ENCODE data around the gene GNAI2. TPM values are rescaled to one million over a fixed set of nuclear protein-coding genes. Genes with fewer than 3 reads are reported as not detected.
"Not testable (repeated sequence)": the region's sequence is repeated elsewhere in the genome, so short reads cannot be mapped to it uniquely, and the experiment has no call there.

Gene GNAI2
- polyA plus RNA-seq, 1 of the 3 experiments (the other 2 are of a cell fraction) = 649 TPM

DNA sequence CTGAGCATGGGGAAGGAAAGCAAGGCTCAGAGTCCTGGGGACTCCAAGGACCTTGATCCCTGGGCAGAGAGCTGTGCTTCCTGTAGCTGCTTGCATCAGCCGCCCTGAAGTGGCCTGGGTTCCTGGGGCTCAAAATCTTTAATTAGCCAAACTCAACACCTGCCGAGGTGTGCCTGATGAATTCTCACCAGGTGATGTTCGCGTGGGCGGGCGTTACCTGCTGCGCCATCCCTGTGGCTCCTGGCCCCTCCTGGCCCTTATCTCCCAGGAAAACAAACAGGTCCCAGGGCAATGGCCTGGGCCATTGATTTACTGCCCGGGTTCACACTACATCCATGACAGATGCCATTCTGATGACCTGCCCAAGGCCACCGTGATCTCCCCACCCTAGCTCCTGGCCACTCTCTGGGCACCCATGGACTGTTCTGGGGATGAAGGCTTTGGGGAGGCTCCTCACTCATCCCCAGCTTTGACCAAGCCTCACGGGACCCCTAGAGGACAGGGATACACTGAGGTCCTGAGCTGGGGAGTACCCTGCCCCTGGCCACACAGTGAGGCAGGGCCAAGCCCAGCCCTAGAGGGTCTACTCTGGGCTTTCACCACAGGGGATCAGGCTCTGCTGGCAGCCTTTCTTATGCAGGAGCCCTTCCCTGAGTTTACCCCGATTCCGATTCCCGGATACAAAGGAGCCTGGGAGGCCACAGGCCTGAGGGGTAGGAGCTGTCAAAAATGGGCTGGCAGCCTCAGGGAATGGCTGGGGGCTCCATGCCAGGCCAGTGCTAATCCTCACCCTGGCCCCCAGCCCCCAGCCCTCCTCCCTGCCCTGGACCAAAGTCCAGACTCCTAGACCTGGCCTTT, 25.3 kb upstream of the GNAI2 start:
- DNase-seq = no peak
- H3K4me2 ChIP-seq = no peak overlapping the region
- H3K27ac ChIP-seq (ENCODE audit: low read depth in 2 of 2, low read length in 1 of 2) = no peak overlapping the region
- ChIA-PET POLR2A (interaction anchor here (0.6 kb wide), 1 partner anchor 9 kb away, joined by 3 read pairs; no protein-coding TSS in a partner anchor), CTCF (interaction anchor here (1.2 to 61.6 kb wide), 10 partner anchors 10 to 89 kb away, joined by 3 to 1375 read pairs (median 5); partner anchors contain the start of gene GNAT1)
- H2AFZ ChIP-seq (ENCODE audit: low read depth) = no peak overlapping the region
- H3K9me2 ChIP-seq = no peaks in the 10 kb centered on the region
- 80% methylated on average over 1 of the region's 13 CpGs for WGBS (ENCODE audit: low lambda C conversion rate)
- H3K4me3 ChIP-seq (ENCODE audit: low read depth in 2 of 2, low read length in 1 of 2) = no peak overlapping the region
- no peak overlapping the region for H3K9ac ChIP-seq
- H4K20me1 ChIP-seq (ENCODE audit: insufficient read depth) = no peaks in the 10 kb centered on the region
- peaks cover 0 to 4% of the 10 kb centered on the region in 2 experiments; a peak in 1 of 4 replicates for H3K4me1 ChIP-seq (ENCODE audit: control insufficient read depth in 1 of 2, insufficient read depth in 2 of 2, low read depth in 1 of 2, low read length in 1 of 2)
- H3K36me3 ChIP-seq (replicated peaks in 1 of 2; ENCODE audit: control insufficient read depth in 1 of 2, insufficient read depth in 2 of 2, low read length in 1 of 2) = no peaks in the 10 kb centered on the region
- no peaks in the 10 kb centered on the region for H3K9me3 ChIP-seq
- no peaks in the 10 kb centered on the region for H3K79me2 ChIP-seq (ENCODE audit: insufficient read depth)
- peaks cover 8% of the 10 kb centered on the region for H3K27me3 ChIP-seq (ENCODE audit: insufficient read depth)
- no peaks in the 10 kb centered on the region for H3F3A ChIP-seq (replicated peaks; ENCODE audit: insufficient read depth)
- TF ChIP-seq FOSL2 (IDR thresholded peaks at IDR 0.05; ENCODE audit: borderline replicate concordance, low read depth) (no peak), TAF1 (IDR thresholded peaks at IDR 0.05; ENCODE audit: borderline replicate concordance, low read depth, low read length) (no peak), GATA2 (CRISPR knock-in tag; IDR thresholded peaks at IDR 0.05) (no peak), MXI1 (IDR thresholded peaks at IDR 0.05; ENCODE audit: low read depth, low read length) (no peak)
- TF ChIP-seq, protein P1, sequence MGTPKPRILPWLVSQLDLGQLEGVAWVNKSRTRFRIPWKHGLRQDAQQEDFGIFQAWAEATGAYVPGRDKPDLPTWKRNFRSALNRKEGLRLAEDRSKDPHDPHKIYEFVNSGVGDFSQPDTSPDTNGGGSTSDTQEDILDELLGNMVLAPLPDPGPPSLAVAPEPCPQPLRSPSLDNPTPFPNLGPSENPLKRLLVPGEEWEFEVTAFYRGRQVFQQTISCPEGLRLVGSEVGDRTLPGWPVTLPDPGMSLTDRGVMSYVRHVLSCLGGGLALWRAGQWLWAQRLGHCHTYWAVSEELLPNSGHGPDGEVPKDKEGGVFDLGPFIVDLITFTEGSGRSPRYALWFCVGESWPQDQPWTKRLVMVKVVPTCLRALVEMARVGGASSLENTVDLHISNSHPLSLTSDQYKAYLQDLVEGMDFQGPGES (IDR thresholded peaks at IDR 0.05; ENCODE audit: low read depth, low read length) = no peak
- TF ChIP-seq, protein P2, sequence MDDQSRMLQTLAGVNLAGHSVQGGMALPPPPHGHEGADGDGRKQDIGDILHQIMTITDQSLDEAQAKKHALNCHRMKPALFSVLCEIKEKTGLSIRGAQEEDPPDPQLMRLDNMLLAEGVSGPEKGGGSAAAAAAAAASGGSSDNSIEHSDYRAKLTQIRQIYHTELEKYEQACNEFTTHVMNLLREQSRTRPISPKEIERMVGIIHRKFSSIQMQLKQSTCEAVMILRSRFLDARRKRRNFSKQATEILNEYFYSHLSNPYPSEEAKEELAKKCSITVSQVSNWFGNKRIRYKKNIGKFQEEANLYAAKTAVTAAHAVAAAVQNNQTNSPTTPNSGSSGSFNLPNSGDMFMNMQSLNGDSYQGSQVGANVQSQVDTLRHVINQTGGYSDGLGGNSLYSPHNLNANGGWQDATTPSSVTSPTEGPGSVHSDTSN (IDR thresholded peaks at IDR 0.05) = no peak
- TF ChIP-seq, protein P3, sequence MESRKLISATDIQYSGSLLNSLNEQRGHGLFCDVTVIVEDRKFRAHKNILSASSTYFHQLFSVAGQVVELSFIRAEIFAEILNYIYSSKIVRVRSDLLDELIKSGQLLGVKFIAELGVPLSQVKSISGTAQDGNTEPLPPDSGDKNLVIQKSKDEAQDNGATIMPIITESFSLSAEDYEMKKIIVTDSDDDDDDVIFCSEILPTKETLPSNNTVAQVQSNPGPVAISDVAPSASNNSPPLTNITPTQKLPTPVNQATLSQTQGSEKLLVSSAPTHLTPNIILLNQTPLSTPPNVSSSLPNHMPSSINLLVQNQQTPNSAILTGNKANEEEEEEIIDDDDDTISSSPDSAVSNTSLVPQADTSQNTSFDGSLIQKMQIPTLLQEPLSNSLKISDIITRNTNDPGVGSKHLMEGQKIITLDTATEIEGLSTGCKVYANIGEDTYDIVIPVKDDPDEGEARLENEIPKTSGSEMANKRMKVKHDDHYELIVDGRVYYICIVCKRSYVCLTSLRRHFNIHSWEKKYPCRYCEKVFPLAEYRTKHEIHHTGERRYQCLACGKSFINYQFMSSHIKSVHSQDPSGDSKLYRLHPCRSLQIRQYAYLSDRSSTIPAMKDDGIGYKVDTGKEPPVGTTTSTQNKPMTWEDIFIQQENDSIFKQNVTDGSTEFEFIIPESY (IDR thresholded peaks at IDR 0.05; ENCODE audit: borderline replicate concordance, low read depth) = no peak
- TF ChIP-seq, protein P4, sequence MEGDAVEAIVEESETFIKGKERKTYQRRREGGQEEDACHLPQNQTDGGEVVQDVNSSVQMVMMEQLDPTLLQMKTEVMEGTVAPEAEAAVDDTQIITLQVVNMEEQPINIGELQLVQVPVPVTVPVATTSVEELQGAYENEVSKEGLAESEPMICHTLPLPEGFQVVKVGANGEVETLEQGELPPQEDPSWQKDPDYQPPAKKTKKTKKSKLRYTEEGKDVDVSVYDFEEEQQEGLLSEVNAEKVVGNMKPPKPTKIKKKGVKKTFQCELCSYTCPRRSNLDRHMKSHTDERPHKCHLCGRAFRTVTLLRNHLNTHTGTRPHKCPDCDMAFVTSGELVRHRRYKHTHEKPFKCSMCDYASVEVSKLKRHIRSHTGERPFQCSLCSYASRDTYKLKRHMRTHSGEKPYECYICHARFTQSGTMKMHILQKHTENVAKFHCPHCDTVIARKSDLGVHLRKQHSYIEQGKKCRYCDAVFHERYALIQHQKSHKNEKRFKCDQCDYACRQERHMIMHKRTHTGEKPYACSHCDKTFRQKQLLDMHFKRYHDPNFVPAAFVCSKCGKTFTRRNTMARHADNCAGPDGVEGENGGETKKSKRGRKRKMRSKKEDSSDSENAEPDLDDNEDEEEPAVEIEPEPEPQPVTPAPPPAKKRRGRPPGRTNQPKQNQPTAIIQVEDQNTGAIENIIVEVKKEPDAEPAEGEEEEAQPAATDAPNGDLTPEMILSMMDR (IDR thresholded peaks at IDR 0.05) = no peak

DNA sequence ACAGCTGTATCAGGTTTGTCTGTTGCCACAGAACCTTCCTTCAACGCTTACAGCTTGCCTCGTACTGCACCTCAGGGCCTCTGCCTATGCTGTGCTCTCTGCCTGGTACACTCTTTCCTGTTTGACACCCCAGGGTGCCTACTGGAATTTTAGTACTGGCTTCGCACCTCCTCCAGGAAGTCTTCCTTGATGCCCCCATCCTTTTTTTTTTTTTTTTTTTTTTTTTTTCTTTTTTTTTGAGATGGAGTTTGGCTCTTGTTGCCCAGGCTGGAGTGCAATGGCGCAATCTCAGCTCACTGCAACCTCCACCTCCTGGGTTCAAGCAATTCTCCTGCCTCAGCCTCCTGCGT, 24.7 kb upstream of the GNAI2 start:
- H3K9me2 ChIP-seq; H4K20me1 ChIP-seq (ENCODE audit: insufficient read depth); DNase-seq; H3F3A ChIP-seq (replicated peaks; ENCODE audit: insufficient read depth); H3K79me2 ChIP-seq (ENCODE audit: insufficient read depth); H3K4me1 ChIP-seq (ENCODE audit: control insufficient read depth in 1 of 2, insufficient read depth in 2 of 2, low read depth in 1 of 2, low read length in 1 of 2); H3K9me3 ChIP-seq; H3K27me3 ChIP-seq (ENCODE audit: insufficient read depth); H3K9ac ChIP-seq; H3K36me3 ChIP-seq (replicated peaks in 1 of 2; ENCODE audit: control insufficient read depth in 1 of 2, insufficient read depth in 2 of 2, low read length in 1 of 2); H3K27ac ChIP-seq (ENCODE audit: low read depth in 2 of 2, low read length in 1 of 2); POLR2A ChIA-PET; H3K4me3 ChIP-seq (ENCODE audit: low read depth in 2 of 2, low read length in 1 of 2); H2AFZ ChIP-seq (ENCODE audit: low read depth); H3K4me2 ChIP-seq: not testable (repeated sequence)
- CTCF ChIA-PET = interaction anchor here (1.3 to 61.6 kb wide), 9 partner anchors 8 to 90 kb away, joined by 3 to 1375 read pairs (median 10); partner anchors contain the start of gene GNAT1
- WGBS (ENCODE audit: low lambda C conversion rate) = 96% methylated on average over 5 of the region's 5 CpGs
